NB4 (cell line): Measurements from ENCODE around the gene IDE.
"Not testable (repeated sequence)": the region's sequence is repeated elsewhere in the genome, so short reads cannot be mapped to it uniquely, and the experiment has no call there.

Experiments
- CTCF ChIP-seq: IDR thresholded peaks from one replicate; pipeline ENCODE4 v1.5.1; 2012; ENCODE audit warnings: low read depth, low read length
- POLR2A ChIP-seq: IDR thresholded peaks from 2 replicates; pipeline ENCODE4 v1.6.1; 2011; ENCODE audit warnings: mild to moderate bottlenecking; ENCODE audit not compliant: insufficient read length; ENCODE audit errors: extremely low read depth

DNA sequence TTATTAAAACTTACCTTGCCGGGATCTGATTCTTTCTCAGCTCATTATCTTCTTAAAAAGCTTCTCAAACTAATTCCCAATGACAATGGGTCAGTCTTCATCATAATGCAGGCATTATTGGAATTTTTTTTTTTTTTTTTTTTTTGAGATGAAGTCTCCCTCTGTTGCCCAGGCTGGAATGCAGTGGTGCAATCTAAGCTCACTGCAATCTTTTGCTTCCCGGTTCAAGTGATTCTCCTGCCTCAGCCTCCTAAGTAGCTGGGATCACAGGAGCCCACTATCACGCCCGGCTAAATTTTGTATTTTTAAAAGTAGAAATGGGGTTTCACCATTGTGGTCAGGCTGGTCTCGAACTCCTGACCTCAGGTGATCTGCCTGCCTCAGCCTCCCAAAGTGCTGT lies 137.8 kb downstream of the IDE start:
- TF ChIP-seq CTCF, POLR2A: not testable (repeated sequence)
